K562 (cell line): Measurements from ENCODE around the gene CYP2D6. TPM values are rescaled to one million over a fixed set of nuclear protein-coding genes. Genes with fewer than 3 reads are reported as not detected.

Experiments
- ATAC-seq: fragments of 200-7000 bp; cut with Tn5 transposase; 3 replicates; pipeline ENCODE4 v1.9.1; 2020; ENCODE audit warnings: moderate library complexity
- BruUV-seq: library from RNA; stranded (reverse); fragments of 400-500 nt; replicated peaks from 2 replicates; lab custom pipeline; 2021; lab: Mats Ljungman, UMichigan
- CTCF ChIA-PET: fragments of 300-600 bp; formaldehyde crosslinking; extraction: SDS; loops from one replicate; lab custom pipeline; 2021; ENCODE audit warnings: low intra/inter-chr PET ratio; lab: Yijun Ruan, JAX
- POLR2A ChIA-PET: fragments of 300-600, 350-650 bp; sonication (Branson Sonifier 250); formaldehyde crosslinking; extraction: SDS; loops from one replicate; lab custom pipeline; 2021; ENCODE audit warnings: antibody characterized with exemption, inconsistent platforms; lab: Yijun Ruan, JAX
- DNase-seq, 4 experiments: peaks; one replicate each; pipeline versions ENCODE4 v3.0.0 to v3.0.0-alpha.2; 2011 to 2018; ENCODE audit warnings: low spot score in 3 of 4, mixed read lengths in 3 of 4; ENCODE audit errors: extremely low read depth in 1 of 4
- FAIRE-seq: peaks from 2 replicates; lab custom pipeline; 2011; peaks lifted over from hg19 to GRCh38; lab: Jason Lieb, UNC
- H2AFZ ChIP-seq: 2 replicates; pipeline ENCODE4 v1.6.0; 2011; ENCODE audit warnings: low read depth, low read length, control low read depth, inconsistent platforms
- H3K27ac ChIP-seq: fragments of 200-600 bp; 3 replicates; pipeline ENCODE4 v1.8.0; 2011; ENCODE audit warnings: low read depth, mild to moderate bottlenecking, control low read depth, inconsistent platforms, low read length, moderate library complexity, mixed read lengths; ENCODE audit errors: extremely low read depth
- H3K27me3 ChIP-seq, 2 experiments: fragments of 300-600 bp in 1 of 2; 2 replicates in 1 of 2; 3 replicates in 1 of 2; pipeline versions ENCODE4 v1.6.0 to v1.8.0; 2011; ENCODE audit warnings: inconsistent platforms in 2 of 2, low read length in 2 of 2, mild to moderate bottlenecking in 1 of 2, mixed read lengths in 1 of 2, moderate library complexity in 1 of 2; ENCODE audit not compliant: control insufficient read depth in 2 of 2, insufficient read depth in 2 of 2
- H3K36me3 ChIP-seq: fragments of 300-600 bp; 3 replicates; pipeline ENCODE4 v1.8.0; 2011; ENCODE audit warnings: mild to moderate bottlenecking, low read length, inconsistent platforms; ENCODE audit not compliant: control insufficient read depth, insufficient read depth
- H3K4me1 ChIP-seq, 2 experiments: fragments of 200-600 bp in 1 of 2; replicated peaks in 1 of 2; 2 replicates in 1 of 2; 3 replicates in 1 of 2; pipeline versions ENCODE4 v1.5.1 to v1.8.0; 2011; ENCODE audit warnings: inconsistent platforms in 2 of 2, low read length in 2 of 2, mild to moderate bottlenecking in 1 of 2, mixed read lengths in 1 of 2, moderate library complexity in 1 of 2; ENCODE audit not compliant: control insufficient read depth in 2 of 2, insufficient read depth in 2 of 2
- H3K4me2 ChIP-seq: 2 replicates; pipeline ENCODE4 v1.6.1; 2011; ENCODE audit warnings: low read length, control low read depth, inconsistent platforms, mixed read lengths; ENCODE audit not compliant: insufficient read depth
- H3K4me3 ChIP-seq: fragments of 200-600 bp; sonication (generic), shearing (Covaris generic); 2 replicates; pipeline ENCODE4 v1.5.1; 2016; ENCODE audit warnings: control low read depth, inconsistent platforms
- H3K79me2 ChIP-seq: fragments of 200-600 bp; 3 replicates; pipeline ENCODE4 v1.8.0; 2011; ENCODE audit warnings: low read length, inconsistent platforms; ENCODE audit not compliant: control insufficient read depth, insufficient read depth
- H3K9ac ChIP-seq, 2 experiments: 2 replicates each; pipeline versions ENCODE4 v1.6.0 to v1.6.1; 2011; ENCODE audit warnings: low read depth in 2 of 2, low read length in 2 of 2, control low read depth in 1 of 2, inconsistent platforms in 1 of 2, mild to moderate bottlenecking in 1 of 2, mixed read lengths in 1 of 2; ENCODE audit not compliant: insufficient read depth in 1 of 2
- H3K9me1 ChIP-seq: one replicate; pipeline ENCODE4 v1.6.0; 2011; ENCODE audit warnings: inconsistent platforms, mild to moderate bottlenecking, low read length, moderate library complexity; ENCODE audit not compliant: control insufficient read depth, insufficient read depth
- H3K9me3 ChIP-seq: replicated peaks from 2 replicates; pipeline ENCODE4 v1.5.1; 2011; ENCODE audit warnings: low read depth, low read length, inconsistent platforms; ENCODE audit not compliant: control insufficient read depth, insufficient read depth
- H4K20me1 ChIP-seq: replicated peaks from 2 replicates; pipeline ENCODE4 v1.6.1; 2011; ENCODE audit warnings: low read length, inconsistent platforms, mixed read lengths; ENCODE audit not compliant: control insufficient read depth, insufficient read depth
- CTBP1 ChIP-seq: fragments of 450-650 bp; IDR thresholded peaks from 2 replicates; pipeline ENCODE4 v1.6.1; 2016; ENCODE audit warnings: borderline replicate concordance
- MEIS2 ChIP-seq: fragments of 450-650 bp; IDR thresholded peaks from 2 replicates; pipeline ENCODE4 v1.6.1; 2014; ENCODE audit warnings: mild to moderate bottlenecking; ENCODE audit not compliant: partially characterized antibody
- WGBS: fragments of 100-300 bp; shearing (Covaris generic); methylation state at CpG from one replicate; pipeline ENCODE4 v1.1.6; 2016; ENCODE audit warnings: low coverage, mixed read lengths; ENCODE audit not compliant: insufficient coverage; ENCODE audit errors: missing lambda C conversion rate; 5-methylcytosine and 5-hydroxymethylcytosine counted together
- in situ Hi-C: fragments of 300-500 bp; cut with MboI; formaldehyde crosslinking; loops from 4 replicates; pipeline ENCODE4 v1.15.0; 2018; ENCODE audit warnings: inconsistent platforms, mixed read lengths
- intact Hi-C: fragments of 100-400 bp; cut with micrococcal nuclease; formaldehyde crosslinking; loops from 2 replicates; pipeline ENCODE4 v1.14.2; 2022
- polyA plus RNA-seq, 8 experiments: library from polyadenylated mRNA; depleted of rRNA in 4 of 8; stranded (reverse) in 5 of 8; unstranded in 3 of 8; fragments of >200 nt; fragmentation: Nextera tagmentation in 2 of 8; fragmentation: Illumina TruSeq in 1 of 8; extraction: Ambion mirVana in 2 of 8; extraction: Trizol in 1 of 8; gene quantifications; 2 replicates each; pipeline versions ENCODE4 v1.2.1 to v1.2.3, GENCODE V29; 2011 to 2014; ENCODE audit warnings: inconsistent platforms in 1 of 8, missing spikeins in 1 of 8
- total RNA-seq, 7 experiments: library from RNA; depleted of rRNA in 6 of 7; stranded (reverse); fragments of >200 nt in 6 of 7; fragmentation: Illumina TruSeq in 2 of 7; extraction: Trizol in 2 of 7; gene quantifications; 2 replicates each; pipeline versions ENCODE4 v1.2.1 to v1.2.3, GENCODE V29; 2011 to 2021; ENCODE audit warnings: low replicate concordance in 1 of 7
- TF ChIP-seq, protein P1 (sequence below), 3 experiments: fragments of 200-800 bp in 1 of 3; sonication (Bioruptor generic) in 1 of 3; sonication (generic) in 1 of 3; formaldehyde crosslinking in 1 of 3; IDR thresholded peaks; 2 replicates each; pipeline versions ENCODE4 v1.6.1 to v1.8.0; 2016 to 2022; ENCODE audit warnings: mild to moderate bottlenecking in 2 of 3, missing compliant biosample characterization in 2 of 3, missing genetic modification characterization in 2 of 3, missing genetic modification reagents in 1 of 3

The CYP2D6 gene
- total and polyA plus RNA-seq, 9 of the 15 experiments (the other 6 are each of a cell fraction or from before 2014, with no cell fraction given): 0.04 to 0.20 (median 0.09) TPM; not detected in 5

DNA sequence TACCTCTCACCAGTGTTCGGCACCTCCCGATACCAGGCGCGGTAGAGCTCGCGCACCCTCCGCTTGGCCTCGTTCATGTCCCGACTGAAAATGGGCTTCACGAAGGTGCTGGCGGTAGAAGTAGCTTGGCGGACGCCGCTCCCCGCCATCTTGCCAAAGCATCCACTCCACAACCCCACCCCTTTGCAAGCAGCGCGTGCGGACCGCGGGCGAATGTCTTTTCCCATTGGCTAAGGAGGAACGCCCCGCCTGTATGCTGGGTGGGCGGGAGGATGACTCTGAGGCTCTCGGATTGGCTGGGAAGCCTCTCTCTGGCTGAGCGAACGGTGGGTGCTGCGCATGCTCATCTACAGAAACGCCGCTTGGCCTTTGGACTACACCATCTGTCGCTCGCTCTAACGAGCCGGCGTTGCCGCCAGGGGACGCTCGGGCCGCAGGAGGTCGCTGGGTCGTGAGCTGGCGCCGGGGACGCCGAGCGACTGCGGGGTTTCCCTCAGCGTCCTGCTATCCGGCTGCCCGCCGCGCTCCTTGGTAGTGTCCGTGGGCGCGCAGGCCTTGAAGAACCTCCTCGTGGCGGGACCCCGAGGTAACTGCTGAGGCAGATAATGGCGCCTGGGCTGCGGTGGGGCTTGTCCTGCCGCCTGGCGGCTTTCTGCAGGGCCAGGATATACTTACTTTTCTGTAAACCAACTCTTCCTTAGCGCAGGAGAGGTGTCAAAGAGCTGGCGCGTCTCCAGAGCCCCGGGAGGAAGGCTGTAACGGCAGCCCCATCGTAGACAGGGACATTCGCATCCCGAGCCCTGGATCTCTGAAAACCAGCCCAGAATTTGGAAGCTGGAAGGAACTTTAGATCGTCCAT is 39.8 kb downstream of the CYP2D6 start, which contains the start of gene NDUFA6 (continued):
- TF ChIP-seq, protein P1, sequence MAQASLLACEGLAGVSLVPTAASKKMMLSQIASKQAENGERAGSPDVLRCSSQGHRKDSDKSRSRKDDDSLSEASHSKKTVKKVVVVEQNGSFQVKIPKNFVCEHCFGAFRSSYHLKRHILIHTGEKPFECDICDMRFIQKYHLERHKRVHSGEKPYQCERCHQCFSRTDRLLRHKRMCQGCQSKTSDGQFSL (CRISPR knock-in tag; IDR thresholded peaks at IDR 0.05): peak; percentile 22; the same call in 1 of the 2 replicates
- TF ChIP-seq, protein P1 (tag; IDR thresholded peaks at IDR 0.05): no peak

DNA sequence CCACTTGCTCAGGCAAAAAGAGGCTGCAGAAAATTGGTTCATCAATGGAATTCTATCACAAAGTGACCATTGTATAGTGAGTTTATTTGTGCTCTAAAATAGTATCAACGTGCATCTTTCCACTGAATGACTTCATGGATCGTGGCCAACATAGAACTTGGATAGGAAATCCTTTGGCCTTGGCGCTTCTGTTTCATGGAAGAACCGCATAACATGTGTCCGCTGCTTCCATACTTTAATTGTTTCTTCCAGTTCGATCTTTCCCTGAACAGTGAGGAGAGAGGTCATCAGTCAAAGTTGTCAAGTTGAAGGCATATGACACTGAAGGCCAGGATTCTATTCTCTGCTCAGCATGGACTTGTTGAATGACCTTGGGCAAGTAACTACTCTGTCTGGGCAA is 44.6 kb downstream of the CYP2D6 start:
- no peak overlapping the region for H3K4me2 ChIP-seq
- no peak overlapping the region for H3K27ac ChIP-seq
- no peak overlapping the region for H3K9ac ChIP-seq
- FAIRE-seq (peak; percentile 6), DNase-seq (no peak), ATAC-seq (no peak)
- WGBS: 80% methylated on average over 6 of the region's 6 CpGs
- in situ Hi-C loops: no loop called here
- H3K79me2 ChIP-seq: peaks cover 42% of the 10 kb centered on the region
- peaks cover 8% of the 10 kb centered on the region; the same call in 1 of the 2 replicates for H3K9me3 ChIP-seq
- H2AFZ ChIP-seq: no peak overlapping the region
- H3K4me3 ChIP-seq: no peak overlapping the region
- no peaks in the 10 kb centered on the region for H4K20me1 ChIP-seq
- intact Hi-C loops: no loop called here
- BruUV-seq: no TSS peak
- peaks cover 2 to 7% of the 10 kb centered on the region in 2 experiments; a peak in 3 of 5 replicates for H3K4me1 ChIP-seq
- TF ChIP-seq CTBP1 (no peak), MEIS2 (peak; percentile 6)
- CTCF ChIA-PET: no interaction called here
- H3K9me1 ChIP-seq: no peaks in the 10 kb centered on the region
- no peaks in the 10 kb centered on the region for H3K27me3 ChIP-seq
- peaks cover 62% of the 10 kb centered on the region for H3K36me3 ChIP-seq
- POLR2A ChIA-PET: interaction anchor here (0.6 to 1.2 kb wide), 2 partner anchors 10 to 115 kb away, joined by 3 read pairs; no protein-coding TSS in a partner anchor
